NCI-H2081 treated with DMSO at 0.1 percent for 48 hours (cell line): ENCODE data around the gene COMT.

Experiments
- DNase-seq: peaks from one replicate; lab custom pipeline; 2025; lab: John Stamatoyannopoulos, UW

The COMT gene

DNA sequence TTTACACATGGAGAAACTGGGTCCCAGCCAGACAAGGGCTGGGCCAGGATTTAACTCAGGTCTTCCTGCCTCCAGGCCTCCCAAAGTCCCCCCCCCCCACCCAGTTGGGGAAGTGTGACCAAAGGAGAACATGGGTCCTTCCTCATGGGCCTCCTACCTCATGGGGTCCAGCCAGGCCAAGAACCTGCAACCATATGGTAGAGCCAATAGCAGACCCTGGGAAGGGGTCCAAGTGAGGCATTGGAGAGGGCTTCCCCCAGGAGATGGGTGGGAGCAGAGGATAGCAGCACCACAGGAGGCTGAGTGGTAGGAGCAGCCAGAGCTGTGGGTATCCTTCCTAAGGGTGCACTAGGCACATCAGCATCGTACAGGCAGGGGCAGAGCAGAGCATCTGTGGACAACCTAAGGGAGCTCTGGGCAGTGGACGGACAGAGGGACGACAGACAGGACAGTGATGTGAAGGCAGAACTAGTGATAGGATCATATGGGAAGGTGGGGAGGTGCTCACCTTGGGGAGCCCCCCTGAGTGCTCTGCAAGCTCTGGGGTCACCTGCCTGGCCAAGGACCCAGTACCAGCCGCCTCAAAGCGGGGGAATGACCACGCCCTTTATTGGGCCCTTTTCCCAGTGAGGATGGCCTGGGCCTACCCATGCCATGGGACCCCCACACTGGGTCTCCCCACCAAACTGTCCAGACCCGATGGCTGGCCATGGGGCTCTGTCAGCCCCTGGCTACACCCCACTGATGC is 70.6 kb downstream of the COMT start:
- no peak for DNase-seq

- DNase-seq, result no peak
Measured at GRCh38 chr22:20012741-20013331, 71.3 kb downstream of the COMT start.

DNA sequence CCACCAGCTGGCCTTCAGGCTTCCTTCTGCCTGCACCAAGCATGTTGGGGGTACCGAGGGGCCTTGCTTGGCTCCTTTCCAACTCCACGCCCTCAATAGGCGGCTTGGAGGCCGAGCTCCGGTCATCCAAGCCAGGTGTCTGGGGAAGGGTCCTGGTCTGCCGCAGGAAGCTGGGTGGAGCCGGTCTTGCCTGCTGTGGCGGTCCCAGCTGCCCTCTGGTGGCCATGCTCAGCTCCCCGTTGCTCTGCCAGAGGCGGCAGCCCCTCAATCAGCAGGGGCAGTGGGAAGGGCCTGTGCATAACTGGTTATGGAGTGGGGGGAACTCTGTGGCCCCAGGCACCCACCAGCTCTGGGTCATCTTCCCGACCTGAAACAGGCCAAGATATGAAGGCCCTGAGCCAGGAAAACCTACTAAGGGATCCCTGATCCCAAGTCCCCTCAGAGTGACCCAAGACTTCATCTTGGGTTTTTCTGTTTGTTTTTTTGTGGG is 71.9 kb downstream of the COMT start:
- DNase-seq, result no peak

GRCh38 chr22:20014526-20015186 is 73.1 kb downstream of the COMT start:
- DNase-seq, result no peak

DNA sequence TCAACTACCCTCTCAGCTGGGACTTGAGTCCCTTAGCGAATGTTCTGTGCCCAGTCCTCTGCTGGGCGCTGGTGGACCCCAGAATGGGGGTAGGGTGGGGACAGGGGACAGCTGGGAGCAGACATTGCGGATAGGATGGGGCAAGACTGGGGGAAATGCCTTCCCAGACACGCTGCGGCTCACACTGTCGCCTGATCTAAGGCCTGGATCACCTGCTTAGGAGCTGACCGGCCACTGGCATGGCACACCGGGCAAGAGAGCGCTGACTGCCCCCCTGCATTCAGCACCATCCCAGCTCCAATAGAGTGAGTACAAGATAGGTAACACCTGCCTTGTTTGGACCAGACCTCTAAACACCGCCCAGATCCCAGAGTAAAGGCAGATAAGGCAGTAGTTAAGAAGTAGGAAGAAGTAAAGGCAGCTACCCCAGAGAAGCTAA is 73.6 kb downstream of the COMT start:
- no peak for DNase-seq

DNA sequence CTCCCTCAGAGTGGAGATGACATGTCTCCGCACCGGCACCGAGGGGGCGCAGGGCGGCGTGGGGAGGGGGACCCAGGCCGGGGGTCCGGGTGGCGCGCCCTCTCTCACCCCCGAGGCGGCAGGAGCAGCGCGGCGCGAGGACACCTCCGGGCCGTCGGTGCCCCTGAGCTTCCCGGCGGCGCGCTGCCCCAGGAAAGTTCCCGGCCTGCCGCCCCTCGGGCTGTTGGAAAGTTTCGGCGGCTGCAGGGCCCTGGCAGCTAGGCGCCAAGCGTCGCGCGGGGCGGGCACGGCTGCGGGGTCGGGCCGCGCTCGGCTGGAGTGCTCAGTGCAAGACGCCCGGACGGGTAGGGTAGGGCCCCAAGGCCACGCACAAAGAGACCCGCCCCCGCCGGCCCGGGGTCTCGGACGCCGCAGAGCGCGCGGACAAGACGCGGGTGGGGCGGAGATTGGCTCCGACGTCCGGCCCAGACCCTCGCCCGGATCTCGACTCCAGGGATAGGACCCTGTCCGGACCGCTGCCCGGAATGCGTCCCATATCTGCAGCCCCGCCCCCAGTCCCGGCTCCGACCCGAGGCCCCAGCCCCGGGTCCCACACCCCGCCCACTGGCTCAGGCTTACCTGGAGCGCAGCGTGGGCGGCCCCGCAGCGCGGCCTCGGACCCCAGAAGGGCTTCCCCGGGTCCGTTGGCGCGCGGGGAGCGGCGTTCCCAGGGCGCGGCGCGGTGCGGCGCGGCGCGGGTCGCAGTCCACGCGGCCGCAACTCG is 74.6 kb downstream of the COMT start:
- no peak for DNase-seq

- DNase-seq, result no peak
Measured at GRCh38 chr22:20016734-20017621, 75.4 kb downstream of the COMT start, which contains the start of gene ARVCF. Gene ARVCF, minus strand, starts transcription at chr22:20016823. Its CDS starts 26,029 bp downstream, at chr22:19990794.

DNA sequence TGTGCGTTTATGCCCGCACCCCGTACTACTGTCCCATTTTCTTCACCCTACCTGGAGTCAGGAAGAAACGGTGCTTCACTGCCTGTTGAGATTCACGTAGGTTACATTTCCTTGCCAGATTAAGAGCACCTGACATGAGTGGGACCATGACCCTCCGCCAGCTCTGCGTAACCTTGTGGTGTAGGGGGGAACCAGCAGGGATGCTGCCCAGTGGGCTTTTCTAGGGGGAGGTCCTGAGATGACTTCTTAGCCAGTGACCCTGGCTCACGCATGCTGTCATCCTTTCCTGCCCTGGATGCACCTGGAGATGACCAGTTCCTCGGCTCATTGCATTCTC is 76.0 kb downstream of the COMT start:
- DNase-seq, result no peak

DNA sequence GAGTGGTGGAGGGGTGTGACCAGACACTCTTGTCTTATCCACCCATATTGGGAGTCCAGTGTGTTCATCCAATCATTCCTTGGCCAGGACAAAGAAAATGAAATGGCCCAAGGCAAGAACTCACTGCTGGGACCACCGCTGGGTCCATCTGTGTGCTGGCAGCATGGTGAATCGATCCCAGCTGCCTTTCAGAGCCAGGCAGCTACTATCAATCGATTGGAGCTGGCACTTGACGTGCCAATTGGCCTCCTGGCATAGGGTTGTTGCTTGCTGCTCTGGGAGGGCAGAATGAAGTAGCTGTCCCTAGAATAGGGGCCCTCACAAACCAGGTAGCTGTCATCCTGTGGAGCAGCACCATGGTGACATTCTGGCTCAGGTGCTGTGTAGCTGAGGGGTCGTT is 76.4 kb downstream of the COMT start:
- DNase-seq, result no peak
